Epithelial cell of esophagus (primary cell): ENCODE measurements around the gene ZC3H13.

ENCODE experiments used
- DNase-seq: peaks from one replicate; pipeline ENCODE4 v3.0.0; 2010; ENCODE audit warnings: low read depth
- H3K4me3 ChIP-seq: 2 replicates; pipeline ENCODE4 v1.5.1; 2011; ENCODE audit warnings: mild to moderate bottlenecking, low read length, control low read depth
- CTCF ChIP-seq: IDR thresholded peaks from 2 replicates; pipeline ENCODE4 v1.5.1; 2011; ENCODE audit warnings: low read depth, mild to moderate bottlenecking, low read length, control low read depth, inconsistent platforms; ENCODE audit not compliant: insufficient read depth; ENCODE audit errors: missing control alignments

ZC3H13 gene

GRCh38 chr13:46085737-46086136 is 33.2 kb upstream of the ZC3H13 start:
- no peak overlapping the region for H3K4me3 ChIP-seq
- DNase-seq: no peak
- TF ChIP-seq CTCF: no peak

- H3K4me3 ChIP-seq: no peak overlapping the region
- no peak for TF ChIP-seq CTCF
- no peak for DNase-seq
These were observed 29.8 kb upstream of the ZC3H13 start for GRCh38 chr13:46082324-46082723.

GRCh38 chr13:46079770-46080169 is 27.2 kb upstream of the ZC3H13 start:
- DNase-seq: no peak
- no peak for TF ChIP-seq CTCF

GRCh38 chr13:46077265-46077664 is 24.7 kb upstream of the ZC3H13 start:
- H3K4me3 ChIP-seq: no peak overlapping the region
- no peak for DNase-seq
- TF ChIP-seq CTCF: no peak

More at GRCh38 chr13:46079770-46080169, 27.2 kb upstream of the ZC3H13 start:
- no peak overlapping the region for H3K4me3 ChIP-seq

- no peak for TF ChIP-seq CTCF
- H3K4me3 ChIP-seq: no peak overlapping the region
- DNase-seq: no peak
These were observed 24.3 kb upstream of the ZC3H13 start for GRCh38 chr13:46076827-46077226.

- TF ChIP-seq CTCF: no peak
- no peak overlapping the region for H3K4me3 ChIP-seq
These were observed 23.3 kb upstream of the ZC3H13 start for GRCh38 chr13:46075811-46076210.

GRCh38 chr13:46071590-46072249 is 19.2 kb upstream of the ZC3H13 start:
- no peak overlapping the region for H3K4me3 ChIP-seq
- no peak for DNase-seq
- TF ChIP-seq CTCF: no peak

More at GRCh38 chr13:46075811-46076210, 23.3 kb upstream of the ZC3H13 start:
- no peak for DNase-seq
